ENCODE data around the gene MARCHF6.
"Not testable (repeated sequence)": the region's sequence is repeated elsewhere in the genome, so short reads cannot be mapped to it uniquely, and the experiment has no call there.

Gene MARCHF6

GRCh38 chr5:10324518-10325370 is 28.8 kb upstream of the MARCHF6 start:
- DNase-seq = no peak

- no peak for DNase-seq
These were observed 25.2 kb upstream of the MARCHF6 start for GRCh38 chr5:10328323-10328722.

DNA sequence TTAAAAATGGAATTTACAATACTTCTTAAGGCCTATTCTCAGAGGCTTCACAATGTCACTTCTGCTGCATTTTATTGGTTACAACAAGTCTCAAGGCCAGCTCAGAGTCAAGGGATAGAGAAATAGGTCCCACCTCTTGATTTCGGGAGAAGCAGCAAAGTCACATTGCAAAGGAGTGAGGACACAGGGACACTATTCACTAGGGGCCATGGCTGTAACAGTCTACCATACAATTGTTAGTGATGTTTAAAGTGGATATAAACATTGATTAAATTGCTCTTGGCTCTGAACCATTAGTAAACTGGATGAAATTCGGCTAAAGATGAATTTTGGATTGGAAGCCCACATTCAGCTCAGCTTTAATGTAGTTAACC is 24.1 kb upstream of the MARCHF6 start:
- no peak for DNase-seq

GRCh38 chr5:10329820-10330481 is 23.5 kb upstream of the MARCHF6 start:
- DNase-seq = no peak

DNA sequence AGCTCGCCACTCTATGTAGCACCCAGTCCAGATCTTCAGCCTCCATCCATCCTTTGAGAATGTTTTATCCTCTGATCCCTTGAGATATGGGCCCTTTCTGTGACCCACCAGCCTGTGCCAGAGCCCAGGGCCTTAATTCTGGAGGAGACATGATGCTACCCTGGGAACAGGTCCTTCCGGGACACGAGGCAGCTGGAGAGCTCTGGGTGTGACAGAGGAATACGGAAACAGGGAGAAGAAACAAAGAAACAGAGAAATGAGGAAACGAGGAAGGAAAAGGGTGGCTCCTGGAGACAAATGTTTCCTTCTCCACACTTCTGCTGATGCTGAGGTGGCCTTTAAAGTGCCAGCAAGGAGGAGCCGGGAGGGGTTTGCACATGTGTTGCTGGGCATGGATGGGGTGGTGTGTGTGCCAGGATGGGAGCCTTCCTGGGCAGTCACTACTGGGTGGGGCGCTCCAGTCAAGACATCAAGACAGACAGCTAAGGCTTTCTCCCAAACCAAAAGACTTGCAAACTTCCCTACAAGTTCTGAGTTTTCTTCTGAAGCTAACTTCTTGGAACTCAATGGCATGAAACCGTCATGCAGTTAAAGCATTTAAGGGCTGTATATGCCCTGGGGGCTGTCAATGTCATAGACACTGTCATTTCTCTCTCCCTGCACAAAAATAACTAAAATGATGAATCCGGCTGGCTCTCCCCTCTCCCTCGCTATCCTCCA is 22.8 kb upstream of the MARCHF6 start:
- DNase-seq = no peak

- peak; percentile 40 for DNase-seq
These were observed 22.1 kb upstream of the MARCHF6 start for GRCh38 chr5:10331341-10331796.

- DNase-seq = no peak
These were observed 21.2 kb upstream of the MARCHF6 start for GRCh38 chr5:10332301-10332700.

- no peak for DNase-seq
These were observed 20.1 kb upstream of the MARCHF6 start for GRCh38 chr5:10333154-10334006.

GRCh38 chr5:10334831-10335230 is 18.7 kb upstream of the MARCHF6 start:
- DNase-seq = no peak

- DNase-seq = no peak
These were observed 17.6 kb upstream of the MARCHF6 start for GRCh38 chr5:10335711-10336470.

GRCh38 chr5:10337107-10337506 is 16.4 kb upstream of the MARCHF6 start:
- no peak for DNase-seq

GRCh38 chr5:10337986-10338385 is 15.5 kb upstream of the MARCHF6 start:
- no peak for DNase-seq

DNA sequence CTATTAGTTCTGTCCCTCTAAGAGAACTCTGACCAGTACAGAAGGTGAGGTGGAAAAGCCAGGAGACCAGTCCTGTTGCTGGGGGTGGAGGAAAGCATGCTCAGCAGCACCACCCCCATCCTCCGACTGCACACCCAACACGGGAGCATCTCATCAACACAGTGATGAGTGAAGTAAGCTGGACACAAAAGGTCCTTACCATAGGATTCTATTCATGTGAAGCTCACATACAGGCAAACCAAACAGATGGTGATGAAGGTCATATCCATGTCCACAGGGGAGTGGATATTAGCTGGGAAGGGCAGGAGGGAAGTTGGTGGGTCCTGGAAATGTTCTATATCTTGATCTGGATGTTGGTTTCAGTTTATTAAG is 14.8 kb upstream of the MARCHF6 start:
- no peak for DNase-seq

DNA sequence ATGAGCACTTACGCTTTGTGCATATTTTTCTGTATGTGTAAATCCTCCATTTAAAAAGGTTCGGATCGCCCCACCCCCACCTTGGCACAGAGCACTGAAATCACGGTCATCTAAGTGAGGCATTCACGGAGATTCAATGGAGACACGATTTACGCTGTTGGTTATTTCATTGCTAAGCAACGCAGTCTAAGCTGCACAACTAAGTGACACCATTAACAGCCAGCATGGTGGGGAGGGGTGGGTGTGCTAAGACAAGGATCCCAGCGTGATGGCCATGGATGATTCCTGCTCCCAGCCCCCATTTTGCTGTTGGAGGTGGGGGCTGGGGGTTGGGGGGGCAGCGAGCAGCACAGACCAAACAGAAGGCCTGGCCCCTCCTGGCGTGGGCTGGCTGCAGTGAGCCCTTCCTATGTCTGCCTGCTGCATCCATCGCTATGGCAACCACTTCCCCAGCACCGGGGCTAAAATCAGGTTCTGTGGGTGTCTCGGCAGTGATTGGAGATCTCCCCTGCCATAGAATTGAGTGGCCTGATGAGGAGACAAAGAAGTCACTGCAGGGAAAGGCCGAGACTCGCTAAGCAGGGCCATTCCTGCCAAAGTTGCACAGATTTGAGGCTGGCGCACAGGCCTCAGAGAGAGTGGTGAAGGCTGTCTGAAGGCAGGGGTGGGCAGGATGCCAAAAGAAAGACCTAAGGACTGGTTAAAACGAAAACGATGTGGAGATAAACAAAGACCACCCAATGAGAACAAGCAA is 14.3 kb upstream of the MARCHF6 start:
- no peak for DNase-seq

DNA sequence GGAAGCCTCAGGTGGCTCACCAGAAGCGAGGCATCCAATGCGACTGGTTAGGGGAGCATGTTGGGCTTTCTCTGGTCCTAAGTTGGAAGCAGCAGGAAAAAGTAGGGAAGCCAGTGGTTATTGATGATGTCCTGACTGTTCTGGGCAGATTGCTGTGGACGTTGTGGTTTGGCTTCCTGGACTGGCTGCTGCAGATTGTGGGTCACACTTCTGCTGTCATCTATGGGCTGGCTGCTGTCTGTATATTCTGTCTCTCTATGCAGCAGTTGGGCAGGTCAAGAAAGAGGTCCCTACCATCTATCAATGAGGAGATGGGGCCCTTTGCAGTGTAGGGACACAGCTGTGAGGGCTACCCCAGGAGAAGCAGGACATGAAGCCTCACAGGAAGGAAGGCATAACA is 13.5 kb upstream of the MARCHF6 start:
- DNase-seq = no peak

- DNase-seq = no peak
These were observed 10.0 kb upstream of the MARCHF6 start for GRCh38 chr5:10343486-10343885.

GRCh38 chr5:10344461-10345106 is 8.9 kb upstream of the MARCHF6 start:
- not testable (repeated sequence) for DNase-seq

DNA sequence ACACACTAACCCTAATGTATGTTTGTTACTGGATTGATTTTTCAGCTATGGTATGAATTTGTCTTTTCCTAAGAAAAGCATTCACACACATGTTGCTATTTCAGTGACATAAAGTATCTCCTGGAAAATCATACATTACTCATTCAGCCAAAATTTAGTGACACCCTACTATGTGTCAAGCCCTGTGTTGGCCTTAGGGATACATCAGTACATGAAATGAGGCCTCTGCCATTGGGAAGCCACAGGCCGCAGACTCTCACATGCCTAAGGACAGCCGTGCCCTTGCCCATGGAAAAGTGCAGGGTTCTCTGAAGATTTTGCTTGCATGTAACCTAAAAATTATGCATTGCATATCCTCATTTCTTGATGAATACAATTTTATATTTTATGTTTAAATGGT is 5.2 kb upstream of the MARCHF6 start:
- no peak for DNase-seq

- peak; percentile 10 for DNase-seq
These were observed 2.1 kb upstream of the MARCHF6 start for GRCh38 chr5:10351199-10351905.

- DNase-seq = no peak
These were observed 1.6 kb upstream of the MARCHF6 start for GRCh38 chr5:10351919-10352318.
